Omental fat pad (tissue), 4 donors: ENCODE data around the gene DYRK1A. TPM values are rescaled to one million over a fixed set of nuclear protein-coding genes. Genes with fewer than 3 reads are reported as not detected.

ENCODE experiments used
- ATAC-seq: fragments of 150-250 bp; one replicate; pipeline ENCODE4 v1.9.1; 2016; ENCODE audit warnings: mild to moderate bottlenecking, moderate library complexity; ENCODE audit not compliant: low FRiP score
- DNase-seq: peaks from one replicate; pipeline ENCODE4 v3.0.0-alpha.2; 2019; ENCODE audit warnings: low spot score
- total RNA-seq, 4 donors: library from RNA; depleted of rRNA; stranded (reverse); fragments of >200 nt; gene quantifications; one replicate each; pipeline ENCODE4 v1.1.0, GENCODE V29; 2016
- TF ChIP-seq, protein P1 (sequence below), 3 donors: fragments of 450-650 bp; IDR thresholded peaks; one replicate each; pipeline ENCODE4 v1.5.1; 2016 to 2017; ENCODE audit warnings: antibody characterized with exemption in 3 of 3, mild to moderate bottlenecking in 3 of 3, moderate library complexity in 2 of 3

The DYRK1A gene
- total RNA-seq, 4 donors from 2014 or later = 50.7 to 82.3 (median 72.3) TPM

DNA sequence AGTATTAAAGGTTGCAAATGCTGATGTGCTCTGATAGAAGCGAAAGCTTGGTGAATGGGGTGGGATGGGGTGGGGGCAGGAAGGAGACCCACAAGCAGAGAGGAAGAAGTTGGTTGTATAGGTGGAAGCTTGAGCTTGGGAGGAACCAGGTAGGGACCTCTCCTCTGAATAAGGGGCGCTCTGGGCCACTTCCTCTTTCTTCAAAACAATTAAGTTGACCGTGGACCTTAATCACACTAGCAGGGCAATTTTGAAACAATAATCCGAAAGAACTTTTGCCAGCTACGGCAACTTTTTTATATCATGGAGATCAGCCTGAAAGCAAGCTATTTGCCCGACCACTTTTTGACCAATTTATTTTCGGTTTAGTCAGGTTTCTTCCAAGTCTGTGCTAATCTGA, 1.9 kb upstream of the DYRK1A start:
- DNase-seq (no peak), ATAC-seq (no peak)
- TF ChIP-seq, protein P1, sequence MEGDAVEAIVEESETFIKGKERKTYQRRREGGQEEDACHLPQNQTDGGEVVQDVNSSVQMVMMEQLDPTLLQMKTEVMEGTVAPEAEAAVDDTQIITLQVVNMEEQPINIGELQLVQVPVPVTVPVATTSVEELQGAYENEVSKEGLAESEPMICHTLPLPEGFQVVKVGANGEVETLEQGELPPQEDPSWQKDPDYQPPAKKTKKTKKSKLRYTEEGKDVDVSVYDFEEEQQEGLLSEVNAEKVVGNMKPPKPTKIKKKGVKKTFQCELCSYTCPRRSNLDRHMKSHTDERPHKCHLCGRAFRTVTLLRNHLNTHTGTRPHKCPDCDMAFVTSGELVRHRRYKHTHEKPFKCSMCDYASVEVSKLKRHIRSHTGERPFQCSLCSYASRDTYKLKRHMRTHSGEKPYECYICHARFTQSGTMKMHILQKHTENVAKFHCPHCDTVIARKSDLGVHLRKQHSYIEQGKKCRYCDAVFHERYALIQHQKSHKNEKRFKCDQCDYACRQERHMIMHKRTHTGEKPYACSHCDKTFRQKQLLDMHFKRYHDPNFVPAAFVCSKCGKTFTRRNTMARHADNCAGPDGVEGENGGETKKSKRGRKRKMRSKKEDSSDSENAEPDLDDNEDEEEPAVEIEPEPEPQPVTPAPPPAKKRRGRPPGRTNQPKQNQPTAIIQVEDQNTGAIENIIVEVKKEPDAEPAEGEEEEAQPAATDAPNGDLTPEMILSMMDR (IDR thresholded peaks at IDR 0.05) = no peak

DNA sequence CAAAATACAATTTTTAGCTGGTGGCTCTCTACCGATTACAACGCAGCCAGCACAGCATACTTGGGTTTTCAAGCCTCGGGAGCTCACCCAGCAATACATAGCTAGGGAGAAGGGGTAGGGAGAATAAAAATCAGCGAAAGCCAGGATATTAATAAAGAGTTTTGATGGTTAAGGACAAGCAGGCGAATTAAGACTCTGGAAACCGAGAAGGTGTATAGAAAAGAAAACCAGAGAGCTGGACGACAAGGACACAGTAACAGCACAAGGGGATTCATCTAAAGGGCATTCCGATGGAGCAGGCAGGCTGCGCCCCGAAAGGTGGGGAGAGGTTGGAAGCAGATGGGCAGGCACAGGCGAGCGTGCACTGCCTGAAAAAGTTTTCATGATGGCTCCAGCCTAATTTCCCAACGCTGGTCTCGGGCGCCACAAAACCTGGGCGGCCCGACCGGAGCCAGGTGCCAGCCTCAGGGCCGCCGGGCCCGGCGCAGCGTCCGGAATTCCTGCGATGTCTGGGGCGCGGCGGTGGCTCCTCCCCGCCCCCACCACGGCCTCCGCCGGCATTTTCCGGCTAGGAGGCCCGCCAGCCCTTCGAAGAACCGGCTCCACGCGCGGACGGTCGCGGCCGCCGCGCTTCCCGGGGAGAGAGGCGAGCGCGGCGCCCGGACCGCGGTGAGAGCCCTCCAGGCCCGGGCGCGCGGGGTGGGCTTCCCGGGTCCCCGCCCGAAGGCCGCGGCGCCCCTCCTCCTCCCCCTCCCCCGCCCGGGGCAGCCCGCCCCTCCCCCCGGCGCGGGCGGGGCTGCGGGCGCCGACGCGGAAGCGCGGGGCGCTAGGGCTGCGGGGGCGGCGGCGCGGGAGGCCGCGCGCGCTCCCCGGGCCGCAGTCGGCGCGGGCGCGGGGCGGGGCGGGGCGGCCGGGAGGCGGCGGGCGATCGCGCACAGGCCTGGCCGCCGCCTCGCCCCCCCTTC, 774 bp upstream of the DYRK1A start:
- TF ChIP-seq, protein P1 (IDR thresholded peaks at IDR 0.05) = no peak
- peak; percentile 36 for ATAC-seq
- DNase-seq = no peak

DNA sequence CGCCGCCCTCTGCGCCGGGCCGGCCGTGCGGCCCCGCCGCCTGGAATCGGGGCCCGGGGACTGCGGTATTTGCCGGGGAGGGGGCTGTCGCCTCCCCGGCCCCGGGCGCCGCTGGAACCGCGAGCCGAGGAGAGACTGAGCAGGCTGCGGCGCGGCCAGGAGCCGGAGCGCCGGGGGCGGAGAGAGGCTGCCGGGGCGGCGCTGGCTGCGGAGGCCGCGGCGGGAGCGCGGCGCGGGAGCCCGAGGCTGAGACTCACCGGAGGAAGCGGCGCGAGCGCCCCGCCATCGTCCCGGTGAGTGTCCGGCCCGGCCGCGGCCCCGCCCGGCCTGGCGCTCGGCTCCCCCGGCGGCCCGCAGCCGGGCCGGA, 746 bp downstream of the DYRK1A start:
- no peak for ATAC-seq
- TF ChIP-seq, protein P1 (IDR thresholded peaks at IDR 0.05) = no peak
- no peak for DNase-seq

DNA sequence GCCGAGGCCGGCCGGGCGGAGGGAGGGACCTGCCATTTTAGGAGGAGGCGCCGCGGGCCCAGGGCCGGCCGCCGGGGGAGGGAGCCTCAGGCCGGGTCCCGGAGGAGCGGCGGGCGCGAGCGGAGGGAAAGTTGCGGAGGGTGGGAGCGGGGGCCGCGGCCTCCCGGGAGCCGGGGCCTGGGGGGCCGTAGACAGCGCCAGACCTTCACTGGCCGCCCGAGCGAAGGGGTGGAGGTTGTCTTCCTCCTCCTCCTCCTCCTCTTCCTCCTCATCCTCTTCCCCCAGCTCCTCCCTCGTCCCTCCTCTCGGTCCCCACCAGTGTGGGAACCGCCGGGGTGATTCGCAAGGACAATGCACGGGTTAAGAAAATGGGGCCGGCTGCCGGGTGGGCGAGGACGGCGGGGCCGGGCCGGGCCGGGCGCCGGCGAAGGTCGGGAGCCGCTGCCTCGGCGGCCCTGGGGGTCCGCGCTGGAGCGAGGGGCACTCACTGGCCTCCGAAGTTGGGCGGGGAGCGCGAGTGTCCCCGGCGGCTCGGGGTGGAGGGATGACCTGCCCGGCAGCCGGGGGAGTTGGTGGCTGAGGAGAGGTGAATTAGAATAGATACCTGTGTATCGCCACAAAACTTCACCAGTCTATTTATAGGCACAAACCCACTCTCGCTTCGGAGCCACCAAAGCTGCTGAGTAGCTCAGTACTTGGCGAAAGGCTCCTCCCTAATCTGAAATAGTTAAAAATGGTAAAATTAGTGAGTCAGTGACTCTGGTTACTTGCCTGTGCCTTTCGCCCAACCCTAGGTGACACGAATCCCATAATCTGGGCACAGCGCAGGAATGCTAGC, 1.3 kb downstream of the DYRK1A start:
- TF ChIP-seq, protein P1 (IDR thresholded peaks at IDR 0.05) = no peak
- DNase-seq (no peak), ATAC-seq (no peak)

DNA sequence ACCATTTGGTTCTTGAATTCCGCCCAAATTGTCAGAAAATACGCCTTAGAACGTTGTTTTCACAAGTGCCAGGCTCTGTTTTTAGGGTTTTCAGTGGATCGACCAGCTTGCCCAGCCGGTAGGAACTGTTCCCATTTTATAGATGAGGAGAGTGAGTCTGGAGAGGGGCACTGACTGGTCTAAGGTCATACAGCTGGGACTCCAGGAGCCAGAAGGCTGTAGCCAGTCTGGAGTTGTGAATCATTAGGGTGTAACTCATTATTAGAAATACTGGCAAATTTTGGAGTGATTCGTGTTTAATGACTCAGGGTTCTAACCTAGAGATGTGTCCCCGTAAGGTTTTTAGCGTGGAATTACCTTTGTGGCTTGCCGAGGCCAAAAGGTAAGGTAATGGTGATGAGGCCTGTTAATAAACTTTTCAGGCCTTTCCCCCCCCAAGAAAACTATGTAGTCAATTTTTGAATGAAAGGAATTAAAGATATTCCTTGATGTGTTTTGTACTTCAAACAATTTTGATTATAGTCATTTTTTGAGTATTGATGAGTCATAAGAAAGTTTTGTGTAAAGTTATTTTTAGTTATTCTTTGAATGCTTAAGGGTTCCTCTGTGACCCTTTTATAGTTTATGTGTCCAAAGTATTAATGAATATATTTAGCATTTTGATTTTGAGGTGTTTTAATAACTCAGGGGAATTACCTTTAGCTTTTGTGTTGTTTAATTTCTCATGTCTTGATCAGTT, 2.1 kb downstream of the DYRK1A start:
- ATAC-seq = peak; percentile 50
- no peak for DNase-seq
- TF ChIP-seq, protein P1 (IDR thresholded peaks at IDR 0.05) = no peak

DNA sequence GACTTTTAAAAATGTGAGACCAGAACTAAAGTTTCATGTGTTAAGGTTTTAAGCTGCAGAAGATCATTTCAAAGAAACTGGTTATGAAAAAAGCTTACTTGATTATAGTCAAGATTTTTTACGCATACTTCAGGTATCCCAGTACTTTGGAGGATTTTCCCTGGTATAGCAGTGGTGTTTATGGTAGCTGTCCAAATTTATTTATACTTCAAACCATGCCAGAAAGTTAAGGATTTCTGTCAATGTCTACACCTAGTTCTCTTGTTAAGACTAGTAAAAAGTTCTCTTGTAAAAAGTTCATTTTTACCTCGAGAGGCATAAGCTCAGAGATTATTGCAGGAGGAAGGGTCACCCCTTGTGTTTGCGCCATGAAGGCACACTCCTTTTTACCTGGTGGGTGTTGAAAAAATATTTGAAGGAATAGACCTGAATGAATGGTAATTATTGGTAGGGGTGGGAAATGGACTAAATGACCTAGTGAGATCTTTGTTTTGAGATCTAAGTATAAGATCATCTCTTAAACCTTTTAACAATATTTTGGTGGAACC, 2.8 kb downstream of the DYRK1A start:
- ATAC-seq = no peak
- TF ChIP-seq, protein P1 (IDR thresholded peaks at IDR 0.05) = no peak

More for the DNA sequence above, 2.8 kb downstream of the DYRK1A start:
- DNase-seq = no peak
